Skeletal muscle satellite cell (primary cell): ENCODE results near the gene PSMA7.

Experiments
- H3K27me3 ChIP-seq: 2 replicates; pipeline ENCODE4 v1.7.0; 2013; ENCODE audit warnings: low read length; ENCODE audit not compliant: control insufficient read depth, insufficient read depth
- H3K36me3 ChIP-seq: 2 replicates; pipeline ENCODE4 v1.7.0; 2013; ENCODE audit warnings: mild to moderate bottlenecking, control low read depth, low read length; ENCODE audit not compliant: insufficient read depth
- H3K4me1 ChIP-seq: 2 replicates; pipeline ENCODE4 v1.7.0; 2013; ENCODE audit warnings: low read length; ENCODE audit not compliant: control insufficient read depth, insufficient read depth
- H3K4me2 ChIP-seq: 2 replicates; pipeline ENCODE4 v1.7.0; 2013; ENCODE audit warnings: mild to moderate bottlenecking, low read length
- H3K4me3 ChIP-seq: 2 replicates; pipeline ENCODE4 v1.7.0; 2013; ENCODE audit warnings: low read length
- H3K9ac ChIP-seq: 2 replicates; pipeline ENCODE4 v1.7.0; 2013; ENCODE audit warnings: mild to moderate bottlenecking, low read depth, low read length, moderate library complexity
- H3K9me3 ChIP-seq: replicated peaks from 2 replicates; pipeline ENCODE4 v1.7.0; 2013; ENCODE audit warnings: mild to moderate bottlenecking, control low read depth, low read length

PSMA7 gene

DNA sequence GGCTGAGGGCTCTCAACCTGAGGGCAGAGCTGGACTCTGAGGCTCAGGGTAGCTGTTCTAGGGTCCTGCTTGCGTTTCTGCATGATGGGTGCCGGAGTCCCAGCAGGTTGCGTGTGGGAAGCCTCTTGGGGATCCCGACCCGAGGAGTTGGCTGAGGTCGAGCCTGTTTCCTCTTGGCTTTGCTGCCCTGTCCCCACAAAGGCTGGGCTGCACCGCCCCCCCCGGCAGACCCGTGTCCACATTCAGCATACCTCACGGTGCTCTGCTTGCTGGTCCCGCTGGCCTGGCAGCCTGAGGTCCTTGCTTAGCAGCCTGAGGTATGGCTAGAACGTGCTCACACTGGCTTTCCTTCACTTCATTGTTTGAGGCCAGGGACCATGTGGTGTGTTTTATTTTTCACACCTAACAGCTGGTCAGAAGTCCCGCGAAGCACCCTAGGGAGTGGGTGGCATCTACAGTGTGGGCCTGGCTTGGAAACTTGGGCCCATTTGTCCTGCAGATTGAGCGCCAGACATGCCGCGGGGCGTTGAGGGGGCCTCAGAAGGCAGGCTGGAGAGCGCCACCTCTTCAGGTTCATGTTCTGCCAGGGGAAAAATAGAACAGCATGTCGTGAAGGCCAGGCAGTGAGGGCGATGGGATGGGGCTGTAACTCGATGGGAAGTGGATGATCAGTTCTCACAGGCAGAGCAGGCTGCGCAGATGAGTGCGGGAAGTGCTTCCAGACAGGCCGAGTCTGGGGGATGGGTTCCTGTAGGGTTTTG, 11.5 kb downstream of the PSMA7 start:
- H3K9ac ChIP-seq = no peak overlapping the region
- H3K4me1 ChIP-seq = peaks cover 11% of the 10 kb centered on the region
- H3K27me3 ChIP-seq = no peaks in the 10 kb centered on the region
- no peak overlapping the region for H3K4me3 ChIP-seq
- no peaks in the 10 kb centered on the region for H3K9me3 ChIP-seq
- peaks cover 95% of the 10 kb centered on the region for H3K36me3 ChIP-seq
- H3K4me2 ChIP-seq = no peak overlapping the region

DNA sequence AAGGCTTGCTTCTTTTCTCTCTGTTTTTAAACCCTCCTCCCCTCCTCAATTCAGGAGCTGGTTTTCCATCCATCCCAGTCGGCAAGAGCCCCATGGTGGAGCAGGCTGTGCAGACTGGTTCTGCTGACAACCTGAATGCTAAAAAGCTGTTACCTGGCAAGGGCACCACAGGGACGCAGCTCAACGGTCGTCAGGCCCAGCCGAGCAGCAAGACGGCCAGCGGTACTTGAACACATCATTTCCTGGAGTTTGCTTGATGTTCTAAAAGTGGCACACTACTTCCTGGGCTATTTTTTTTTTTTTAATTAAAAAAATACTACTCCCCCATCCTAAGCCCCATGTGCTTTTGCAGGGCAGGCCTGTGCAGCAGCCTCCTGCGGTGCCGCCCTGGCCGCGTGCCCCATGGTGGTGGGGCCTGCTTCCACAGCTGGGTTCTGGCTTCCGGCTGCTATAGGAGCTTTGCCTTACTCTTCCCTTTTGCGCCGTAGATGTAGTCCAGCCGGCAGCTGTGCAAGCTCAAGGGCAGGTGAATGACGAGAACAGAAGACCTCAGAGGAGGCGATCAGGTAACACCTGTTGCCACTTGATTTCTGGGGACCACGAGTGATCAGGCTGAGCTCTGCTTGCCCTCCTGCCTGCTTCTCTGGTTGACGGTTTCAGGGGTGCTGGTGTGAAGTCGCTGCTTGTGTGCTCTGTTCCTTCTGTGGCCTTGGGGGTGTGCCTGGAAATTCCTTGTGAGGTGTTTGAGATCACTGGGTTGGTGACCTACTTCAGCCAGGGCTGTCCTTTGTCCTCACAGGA, 13.3 kb downstream of the PSMA7 start:
- peaks cover 4% of the 10 kb centered on the region for H3K4me1 ChIP-seq
- H3K4me2 ChIP-seq = no peak overlapping the region
- H3K4me3 ChIP-seq = no peak overlapping the region
- no peaks in the 10 kb centered on the region for H3K27me3 ChIP-seq
- peaks cover 93% of the 10 kb centered on the region for H3K36me3 ChIP-seq
- no peak overlapping the region for H3K9ac ChIP-seq
- H3K9me3 ChIP-seq = no peaks in the 10 kb centered on the region

DNA sequence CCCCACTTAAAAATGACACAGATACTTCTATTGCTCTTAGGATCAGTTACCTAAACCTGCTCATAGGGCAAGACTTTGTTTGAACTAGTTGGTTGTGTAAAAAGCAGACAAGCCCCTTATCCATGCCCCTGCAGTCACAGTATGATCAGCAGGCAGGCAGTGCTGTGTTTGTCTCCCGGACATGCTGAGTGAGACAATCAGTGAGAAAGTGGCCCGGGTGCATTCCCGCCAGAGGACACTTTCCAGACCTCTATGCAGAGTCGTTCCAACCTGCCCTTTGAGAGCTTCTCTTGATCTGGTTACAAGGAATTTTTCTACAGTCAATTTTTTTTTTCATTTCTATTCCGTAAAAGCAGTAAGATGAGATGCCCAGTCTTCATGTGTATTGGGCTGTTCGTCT, 14.7 kb downstream of the PSMA7 start:
- Histone ChIP-seq H3K4me3 (no peak overlapping the region), H3K4me1 (peaks cover 10% of the 10 kb centered on the region), H3K4me2 (no peak overlapping the region), H3K27me3 (no peaks in the 10 kb centered on the region), H3K9ac (no peak overlapping the region), H3K9me3 (no peaks in the 10 kb centered on the region), H3K36me3 (peaks cover 88% of the 10 kb centered on the region)

DNA sequence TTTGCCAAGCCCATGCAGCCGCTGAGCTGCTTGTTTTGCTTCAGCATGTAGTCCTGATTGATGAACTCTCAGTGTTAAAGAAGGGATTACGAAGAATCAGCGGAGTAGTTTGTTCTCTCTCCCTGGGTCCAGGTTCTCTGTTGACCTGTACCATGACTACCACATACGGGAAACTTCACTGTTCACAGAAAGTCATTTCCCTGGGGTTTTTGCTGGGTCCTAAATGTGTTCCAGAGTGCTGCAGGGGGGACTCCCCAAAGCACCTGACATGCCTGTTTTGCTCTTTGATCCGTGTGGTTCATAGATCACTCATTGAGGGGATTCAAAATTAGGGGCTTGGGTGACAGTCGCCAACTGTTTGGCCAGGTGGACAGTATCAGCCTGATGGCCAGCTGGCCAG, 15.4 kb downstream of the PSMA7 start:
- Histone ChIP-seq H3K4me3 (no peak overlapping the region), H3K4me2 (no peak overlapping the region), H3K4me1 (peaks cover 15% of the 10 kb centered on the region), H3K9ac (no peak overlapping the region), H3K9me3 (no peaks in the 10 kb centered on the region), H3K36me3 (peaks cover 82% of the 10 kb centered on the region), H3K27me3 (no peaks in the 10 kb centered on the region)

DNA sequence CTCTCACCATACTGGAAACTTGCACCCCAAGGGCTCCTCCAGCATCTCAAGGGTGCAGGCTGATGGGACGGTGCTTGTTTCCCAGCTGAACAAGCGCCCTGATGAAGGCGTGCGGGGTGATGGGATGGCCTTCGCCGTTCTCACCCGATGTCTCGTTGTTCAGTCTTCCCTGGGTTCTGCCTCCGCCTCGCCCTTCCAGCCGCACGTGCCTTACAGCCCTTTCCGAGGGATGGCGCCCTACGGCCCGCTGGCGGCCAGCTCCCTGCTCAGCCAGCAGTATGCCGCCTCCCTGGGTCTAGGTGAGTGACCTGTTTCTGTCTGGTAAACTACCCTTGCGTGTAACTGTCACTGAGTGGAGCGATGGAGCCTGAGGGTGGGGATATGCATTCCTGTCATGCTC, 17.1 kb downstream of the PSMA7 start:
- Histone ChIP-seq H3K4me2 (no peak overlapping the region), H3K9me3 (no peaks in the 10 kb centered on the region), H3K9ac (no peak overlapping the region), H3K27me3 (no peaks in the 10 kb centered on the region), H3K36me3 (peaks cover 65% of the 10 kb centered on the region), H3K4me3 (no peak overlapping the region), H3K4me1 (peaks cover 15% of the 10 kb centered on the region)

DNA sequence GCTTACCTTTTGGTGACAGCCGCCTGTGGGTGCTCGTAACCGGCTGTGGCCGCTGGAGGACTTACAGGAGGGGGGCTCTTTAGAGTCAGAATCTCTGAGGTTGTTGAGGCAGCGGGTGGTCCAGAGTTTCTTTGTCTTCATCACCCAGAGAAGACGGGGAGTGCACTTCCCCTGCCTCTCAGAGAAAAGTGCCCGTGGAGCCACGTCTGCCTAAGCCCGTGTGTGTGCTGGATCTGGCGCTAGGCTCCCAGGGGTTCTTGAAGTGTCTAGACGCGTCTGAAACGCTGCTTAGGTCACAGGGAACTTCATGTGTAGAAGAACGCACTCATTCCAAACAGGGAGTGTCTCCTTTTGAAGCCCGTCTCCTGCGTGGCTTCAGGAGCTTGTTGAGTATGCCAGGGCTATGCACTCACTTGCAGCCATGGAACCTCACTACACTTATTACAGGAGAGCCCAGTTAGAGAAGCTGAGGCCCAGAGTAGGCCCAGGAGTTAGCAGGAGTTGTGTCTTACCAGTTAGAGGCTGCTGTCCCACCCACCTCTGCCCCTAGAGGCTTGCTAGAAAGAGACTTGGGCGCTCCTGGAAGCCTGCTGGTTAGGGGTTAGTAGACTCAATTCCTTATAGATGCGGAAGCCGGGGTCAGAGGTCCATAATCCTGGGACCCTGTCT, 19.6 kb downstream of the PSMA7 start:
- Histone ChIP-seq H3K36me3 (peaks cover 40% of the 10 kb centered on the region), H3K4me2 (peak overlapping the region; percentile 100), H3K9me3 (no peaks in the 10 kb centered on the region), H3K4me3 (peak overlapping the region; percentile 87), H3K9ac (peak overlapping the region; percentile 90), H3K27me3 (peaks cover 10% of the 10 kb centered on the region), H3K4me1 (peaks cover 18% of the 10 kb centered on the region)

DNA sequence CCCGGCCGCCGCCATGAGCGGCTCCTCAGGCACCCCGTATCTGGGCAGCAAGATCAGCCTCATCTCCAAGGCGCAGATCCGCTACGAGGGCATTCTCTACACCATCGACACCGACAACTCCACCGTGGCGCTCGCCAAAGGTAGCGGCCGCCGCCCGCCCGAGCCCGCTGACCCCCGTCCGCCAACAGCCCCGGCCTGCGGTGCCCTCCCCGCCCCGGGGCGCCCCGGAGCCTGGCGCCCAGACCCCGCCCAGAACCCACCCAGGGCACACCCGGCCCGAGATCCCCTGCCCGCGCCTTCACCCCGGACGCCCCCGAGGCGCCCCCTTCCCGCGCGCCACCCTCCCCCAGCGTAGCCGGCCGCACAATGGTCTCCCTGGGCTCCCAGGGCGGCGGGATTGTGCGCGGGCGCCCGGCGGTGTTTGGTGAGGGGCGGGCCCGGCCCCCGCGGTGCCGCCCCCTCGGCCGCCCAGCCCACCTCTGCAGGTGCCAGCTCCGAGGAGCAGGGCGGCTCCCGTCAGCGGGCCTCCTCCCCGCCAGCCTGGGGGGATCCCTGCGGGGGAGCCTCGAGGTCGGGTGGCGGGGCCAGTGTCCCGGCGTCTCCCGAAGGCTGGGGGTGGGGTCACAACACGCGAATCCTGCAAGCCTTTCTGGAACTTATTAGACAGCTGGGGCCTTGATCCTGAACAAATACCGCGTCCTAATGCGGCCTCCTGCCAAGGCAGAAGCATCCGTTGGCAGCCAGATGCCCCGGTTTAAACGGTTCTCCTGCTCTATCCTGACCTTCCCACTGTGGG, 20.3 kb downstream of the PSMA7 start:
- peaks cover 33% of the 10 kb centered on the region for H3K36me3 ChIP-seq
- peak overlapping the region; percentile 90 for H3K9ac ChIP-seq
- H3K4me2 ChIP-seq = peak overlapping the region; percentile 100
- peaks cover 17% of the 10 kb centered on the region for H3K27me3 ChIP-seq
- H3K9me3 ChIP-seq = no peaks in the 10 kb centered on the region
- peaks cover 18% of the 10 kb centered on the region for H3K4me1 ChIP-seq
- H3K4me3 ChIP-seq = peak overlapping the region; percentile 87

DNA sequence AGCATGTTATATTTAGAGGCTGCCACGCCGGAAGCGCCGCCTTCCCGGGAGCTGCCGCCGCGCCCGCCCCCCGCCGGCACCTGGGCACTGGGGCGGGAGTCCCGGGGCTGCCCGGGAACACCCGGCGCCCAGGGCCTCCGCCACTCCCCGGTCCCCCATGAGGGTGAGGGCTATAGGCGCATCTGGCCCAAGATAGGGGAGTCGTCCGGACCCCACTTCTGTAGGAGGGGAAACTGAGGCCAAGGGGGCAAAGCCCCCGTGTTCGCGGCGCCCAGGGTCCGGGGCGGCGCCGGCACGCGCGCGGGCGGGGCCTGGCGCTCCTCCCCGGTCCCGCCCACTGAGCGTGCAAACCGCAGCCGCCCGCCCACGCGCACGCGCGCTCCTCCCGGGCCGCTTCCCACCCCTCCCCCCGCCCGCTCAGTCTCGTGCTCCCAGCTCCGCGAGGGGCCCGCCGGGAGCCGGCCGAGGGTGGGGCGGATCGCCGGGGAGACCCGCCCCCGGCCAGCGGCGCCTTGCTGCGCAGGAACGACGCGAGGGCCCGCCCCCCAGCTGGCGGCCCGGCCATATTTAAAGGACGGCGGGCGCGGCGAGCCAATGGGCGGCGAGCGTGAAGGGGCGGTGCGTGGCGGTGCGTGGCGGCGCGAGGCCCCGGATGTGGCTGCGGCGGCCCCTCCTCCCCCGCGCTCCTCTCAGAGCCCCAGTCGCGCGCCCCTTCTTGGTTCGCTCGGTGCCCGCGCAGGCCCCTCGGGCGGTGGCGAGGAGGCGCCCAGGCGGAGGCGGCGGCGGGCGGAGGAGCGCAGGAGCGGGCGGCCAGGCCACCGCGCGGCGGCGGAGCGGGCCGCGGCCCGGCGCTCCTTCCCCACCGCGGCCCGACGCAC, 21.2 kb downstream of the PSMA7 start, which contains the start of gene LSM14B:
LSM14B (plus strand) TSS at position 700 of the 878 bp plus-strand sequence. CDS start 192 bp downstream, outside the sequence.
- peak within 1 kb of the TSS; percentile 100 for H3K4me2 ChIP-seq
- peak within 1 kb of the TSS; percentile 98 for H3K4me3 ChIP-seq
- peak within 1 kb of the TSS; percentile 90 for H3K9ac ChIP-seq
- peaks cover 3% of the 10 kb centered on the region for H3K9me3 ChIP-seq
- H3K4me1 ChIP-seq = peaks cover 18% of the 10 kb centered on the region
- H3K27me3 ChIP-seq = peaks cover 25% of the 10 kb centered on the region
- H3K36me3 ChIP-seq = peaks cover 25% of the 10 kb centered on the region

DNA sequence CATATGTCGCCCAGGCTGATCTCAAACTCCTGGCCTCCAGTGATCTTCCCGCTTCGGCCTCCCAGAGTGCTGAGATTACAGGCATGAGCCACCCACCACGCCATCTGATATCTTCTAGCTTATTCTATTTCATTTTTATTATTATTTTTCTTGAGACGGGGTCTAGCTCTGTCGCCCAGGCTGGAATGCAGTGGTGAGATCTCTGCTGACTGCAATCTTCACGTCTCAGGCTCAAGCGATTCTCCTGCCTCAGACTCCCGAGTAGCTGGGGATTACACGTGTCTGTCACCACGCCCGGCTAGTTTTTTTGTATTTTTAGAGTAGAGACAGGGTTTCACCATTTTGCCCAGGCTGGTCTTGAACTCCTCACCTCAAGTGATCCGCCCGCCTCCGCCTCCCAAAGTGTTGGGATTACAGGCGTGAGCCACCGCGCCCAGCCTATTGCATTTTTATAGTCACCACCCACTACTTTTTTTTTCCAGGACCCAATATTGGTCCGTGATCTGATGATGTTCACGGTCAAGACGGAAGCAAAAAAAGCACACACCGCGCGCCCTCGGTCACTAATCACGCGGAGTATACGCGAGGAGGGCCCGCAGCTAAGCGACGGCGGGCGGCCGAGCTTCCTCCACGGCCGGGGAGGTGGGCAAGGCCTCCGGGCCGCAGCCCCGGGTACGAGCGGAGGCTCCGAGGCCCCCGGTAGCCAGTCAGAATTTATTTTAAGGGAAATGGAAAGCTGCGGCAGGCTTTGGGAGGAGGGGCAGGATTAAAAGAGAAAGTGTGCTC, 22.0 kb downstream of the PSMA7 start:
- Histone ChIP-seq H3K4me3 (peak overlapping the region; percentile 98), H3K36me3 (peaks cover 17% of the 10 kb centered on the region), H3K4me1 (peaks cover 18% of the 10 kb centered on the region), H3K9ac (peak overlapping the region; percentile 90), H3K27me3 (peaks cover 31% of the 10 kb centered on the region), H3K9me3 (peaks cover 3% of the 10 kb centered on the region), H3K4me2 (peak overlapping the region; percentile 98)

DNA sequence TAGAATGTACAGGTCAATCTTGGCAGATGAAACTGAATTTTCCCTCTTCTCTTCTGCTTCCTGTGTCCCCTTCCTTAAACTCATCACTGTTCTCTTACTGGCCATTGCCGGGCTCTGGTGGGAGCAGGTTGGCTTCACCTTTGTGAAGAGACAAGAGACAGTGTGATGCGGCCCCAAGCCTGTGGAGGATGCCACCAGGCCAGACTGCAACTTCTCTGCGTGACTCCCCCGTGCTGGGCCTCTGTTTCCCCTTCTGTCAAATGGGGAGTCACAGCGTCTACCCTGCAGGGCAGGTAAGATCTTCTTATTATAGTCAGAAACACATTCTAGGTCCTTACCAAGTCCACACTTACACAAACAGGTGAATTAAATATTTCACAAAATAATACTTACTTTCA, 22.8 kb downstream of the PSMA7 start:
- Histone ChIP-seq H3K27me3 (peaks cover 34% of the 10 kb centered on the region), H3K36me3 (peaks cover 10% of the 10 kb centered on the region), H3K4me1 (peaks cover 18% of the 10 kb centered on the region)

More for the DNA sequence above, 22.8 kb downstream of the PSMA7 start:
- no peak overlapping the region for H3K4me3 ChIP-seq
- no peak overlapping the region for H3K4me2 ChIP-seq
- peaks cover 3% of the 10 kb centered on the region for H3K9me3 ChIP-seq
- no peak overlapping the region for H3K9ac ChIP-seq
